H9 (cell line): ENCODE data around the gene L1CAM. TPM values are rescaled to one million over a fixed set of nuclear protein-coding genes. Genes with fewer than 3 reads are reported as not detected.

Experiments used
- DNase-seq: peaks from one replicate; pipeline ENCODE4 v3.0.0-alpha.2; 2017
- H2AFZ ChIP-seq: one replicate; pipeline ENCODE4 v1.6.1; 2013; ENCODE audit warnings: mild to moderate bottlenecking, low read length, control low read depth, moderate library complexity
- H2AK5ac ChIP-seq: 2 replicates; pipeline ENCODE4 v1.6.1; 2013; ENCODE audit warnings: low read length, control low read depth, mixed read lengths; ENCODE audit not compliant: insufficient read length
- H2BK120ac ChIP-seq: one replicate; pipeline ENCODE4 v1.6.1; 2013; ENCODE audit warnings: low read depth, mild to moderate bottlenecking, low read length, control low read depth, inconsistent platforms; ENCODE audit not compliant: poor library complexity, severe bottlenecking
- H2BK12ac ChIP-seq: 2 replicates; pipeline ENCODE4 v1.6.1; 2013; ENCODE audit warnings: low read length, control low read depth, mixed read lengths, low read depth; ENCODE audit not compliant: insufficient read length
- H2BK15ac ChIP-seq: 2 replicates; pipeline ENCODE4 v1.6.1; 2013; ENCODE audit warnings: low read depth, low read length, control low read depth
- H2BK20ac ChIP-seq: one replicate; pipeline ENCODE4 v1.6.1; 2013; ENCODE audit warnings: low read depth, mild to moderate bottlenecking, low read length, control low read depth, inconsistent platforms; ENCODE audit not compliant: poor library complexity, severe bottlenecking
- H2BK5ac ChIP-seq: 2 replicates; pipeline ENCODE4 v1.6.1; 2013; ENCODE audit warnings: low read length, control low read depth, mixed read lengths; ENCODE audit not compliant: insufficient read length
- H3K14ac ChIP-seq: 2 replicates; pipeline ENCODE4 v1.6.1; 2013; ENCODE audit warnings: low read length, control low read depth; ENCODE audit not compliant: insufficient read depth
- H3K18ac ChIP-seq: 2 replicates; pipeline ENCODE4 v1.6.1; 2013; ENCODE audit warnings: low read depth, mild to moderate bottlenecking, mixed read lengths, low read length, control low read depth; ENCODE audit not compliant: insufficient read length
- H3K23ac ChIP-seq: 2 replicates; pipeline ENCODE4 v1.6.1; 2013; ENCODE audit warnings: low read length, control low read depth, mixed read lengths, low read depth; ENCODE audit not compliant: insufficient read length
- H3K23me2 ChIP-seq: 2 replicates; pipeline ENCODE4 v1.6.1; 2013; ENCODE audit warnings: low read depth, mild to moderate bottlenecking, mixed read lengths, low read length, control low read depth; ENCODE audit not compliant: insufficient read length, poor library complexity, severe bottlenecking
- H3K27ac ChIP-seq: 2 replicates; pipeline ENCODE4 v1.5.1; 2013; ENCODE audit warnings: low read length, control low read depth, mixed read lengths, low read depth; ENCODE audit not compliant: insufficient read length
- H3K27me3 ChIP-seq: 2 replicates; pipeline ENCODE4 v1.6.1; 2013; ENCODE audit warnings: low read length, control low read depth, inconsistent platforms; ENCODE audit not compliant: insufficient read depth
- H3K4ac ChIP-seq: 2 replicates; pipeline ENCODE4 v1.6.1; 2013; ENCODE audit warnings: low read depth, mild to moderate bottlenecking, control low read depth, inconsistent platforms, low read length, moderate library complexity
- H3K4me1 ChIP-seq: 2 replicates; pipeline ENCODE4 v1.6.1; 2013; ENCODE audit warnings: low read length, control low read depth, inconsistent platforms; ENCODE audit not compliant: insufficient read depth
- H3K4me2 ChIP-seq: 2 replicates; pipeline ENCODE4 v1.6.1; 2013; ENCODE audit warnings: low read length, control low read depth, mixed read lengths; ENCODE audit not compliant: insufficient read length, insufficient read depth
- H3K56ac ChIP-seq: 2 replicates; pipeline ENCODE4 v1.6.1; 2013; ENCODE audit warnings: low read depth, mild to moderate bottlenecking, mixed read lengths, low read length, control low read depth; ENCODE audit not compliant: insufficient read length
- H3K79me1 ChIP-seq: 2 replicates; pipeline ENCODE4 v1.6.1; 2013; ENCODE audit warnings: low read depth, mild to moderate bottlenecking, moderate library complexity, low read length, control low read depth, inconsistent platforms; ENCODE audit not compliant: insufficient read depth, poor library complexity, severe bottlenecking
- H3K79me2 ChIP-seq: 2 replicates; pipeline ENCODE4 v1.6.1; 2013; ENCODE audit warnings: low read length, control low read depth, inconsistent platforms; ENCODE audit not compliant: insufficient read depth
- H3K9ac ChIP-seq: 2 replicates; pipeline ENCODE4 v1.6.1; 2013; ENCODE audit warnings: low read length, control low read depth, mixed read lengths; ENCODE audit not compliant: insufficient read length; ENCODE audit errors: extremely low read depth
- H3K9me3 ChIP-seq: one replicate; pipeline ENCODE4 v1.6.1; 2013; ENCODE audit warnings: low read depth, low read length, inconsistent platforms; ENCODE audit not compliant: control insufficient read depth
- H3T11ph ChIP-seq: one replicate; pipeline ENCODE4 v1.6.1; 2013; ENCODE audit warnings: mild to moderate bottlenecking, low read length, control low read depth, inconsistent platforms
- H4K20me1 ChIP-seq: one replicate; pipeline ENCODE4 v1.6.1; 2013; ENCODE audit not compliant: control insufficient read depth, insufficient read length, insufficient read depth
- H4K5ac ChIP-seq: 2 replicates; pipeline ENCODE4 v1.6.1; 2013; ENCODE audit warnings: low read depth, mild to moderate bottlenecking, mixed read lengths, low read length, control low read depth; ENCODE audit not compliant: insufficient read length
- H4K8ac ChIP-seq: replicated peaks from 2 replicates; pipeline ENCODE4 v1.6.1; 2013; ENCODE audit warnings: low read length, control low read depth, mixed read lengths, low read depth; ENCODE audit not compliant: insufficient read length
- H4K91ac ChIP-seq: 2 replicates; pipeline ENCODE4 v1.6.1; 2013; ENCODE audit warnings: low read depth, mild to moderate bottlenecking, moderate library complexity, mixed read lengths, low read length, control low read depth; ENCODE audit not compliant: insufficient read length
- H3K27ac Mint-ChIP-seq, 3 experiments: 2 replicates in 2 of 3; 3 replicates in 1 of 3; pipeline ENCODE4 v1.8.0; 2020 to 2021; ENCODE audit warnings: mixed read lengths in 3 of 3, mild to moderate bottlenecking in 1 of 3, moderate library complexity in 1 of 3
- H3K27me3 Mint-ChIP-seq: 2 replicates; pipeline ENCODE4 v1.8.0; 2021; ENCODE audit warnings: low read depth, mild to moderate bottlenecking, moderate library complexity, mixed read lengths
- H3K36me3 Mint-ChIP-seq, 3 experiments: 2 replicates in 2 of 3; 3 replicates in 1 of 3; pipeline ENCODE4 v1.8.0; 2020 to 2021; ENCODE audit warnings: low read depth in 3 of 3, mixed read lengths in 3 of 3; ENCODE audit not compliant: insufficient read depth in 1 of 3
- H3K4me1 Mint-ChIP-seq, 2 experiments: 2 replicates each; pipeline ENCODE4 v1.8.0; 2020; ENCODE audit warnings: mixed read lengths in 2 of 2
- H3K4me3 Mint-ChIP-seq, 2 experiments: 2 replicates in 1 of 2; 3 replicates in 1 of 2; pipeline ENCODE4 v1.8.0; 2020 to 2021; ENCODE audit warnings: mild to moderate bottlenecking in 2 of 2, mixed read lengths in 2 of 2, moderate library complexity in 1 of 2
- H3K9me3 Mint-ChIP-seq, 2 experiments: 2 replicates in 1 of 2; 3 replicates in 1 of 2; pipeline ENCODE4 v1.8.0; 2020; ENCODE audit warnings: mild to moderate bottlenecking in 2 of 2, mixed read lengths in 2 of 2, moderate library complexity in 1 of 2
- CTCF ChIP-seq: fragments of 200-600 bp; sonication (generic); conservative IDR thresholded peaks from 3 replicates; pipeline ENCODE4 v1.8.0; 2021; ENCODE audit warnings: antibody characterized with exemption, mild to moderate bottlenecking
- WGBS: extraction: QIAGEN DNeasy Blood & Tissue Kit; methylation state at CpG from one replicate; pipeline ENCODE4 v1.1.7; 2013; ENCODE audit warnings: missing lambda C conversion rate, low lambda C conversion rate, mixed read lengths; ENCODE audit not compliant: insufficient read length; ENCODE audit errors: extremely low coverage; 5-methylcytosine and 5-hydroxymethylcytosine counted together
- total RNA-seq: library from RNA; stranded (reverse); gene quantifications from 2 replicates; pipeline ENCODE4 v1.2.1, GENCODE V29; 2021

L1CAM gene
- total RNA-seq, 1 experiment from 2014 or later: 22.7 TPM

DNA sequence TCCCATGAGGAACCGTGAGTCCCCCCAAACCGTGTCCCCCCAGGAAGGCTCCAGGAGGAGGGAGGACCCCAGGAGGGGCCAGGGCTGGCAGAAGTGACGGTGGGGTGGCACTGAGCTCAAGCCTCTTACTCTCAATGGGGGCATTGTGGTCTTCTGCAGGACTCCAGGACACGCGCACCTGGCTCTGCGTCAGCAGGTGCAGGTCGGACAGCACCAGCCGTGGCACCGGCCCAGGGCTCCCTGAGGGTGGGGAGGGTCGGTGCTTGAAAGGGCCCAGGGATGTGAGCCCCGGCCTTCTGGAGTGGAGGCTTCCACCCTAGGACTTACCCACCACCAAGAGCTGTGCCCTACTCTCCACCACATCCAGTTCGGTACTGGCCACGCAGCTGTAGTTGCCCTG lies 18.3 kb downstream of the L1CAM start:
- no peak overlapping the region for H4K5ac ChIP-seq
- H4K8ac ChIP-seq: no peak overlapping the region
- H2BK5ac ChIP-seq: no peak overlapping the region
- H2AK5ac ChIP-seq: no peak overlapping the region
- H3K14ac ChIP-seq: no peak overlapping the region
- H2AFZ ChIP-seq: no peak overlapping the region
- H3K27ac ChIP-seq: no peak overlapping the region
- H3K36me3 Mint-ChIP-seq: peaks cover 13 to 41% (median 17%) of the 10 kb centered on the region in 3 experiments
- H3K9ac ChIP-seq: no peak overlapping the region
- H3K79me1 ChIP-seq: no peaks in the 10 kb centered on the region
- H2BK20ac ChIP-seq: no peak overlapping the region
- no peaks in the 10 kb centered on the region for H3K4me1 ChIP-seq
- H3K18ac ChIP-seq: no peak overlapping the region
- H3K79me2 ChIP-seq: no peaks in the 10 kb centered on the region
- DNase-seq: no peak
- no peaks in the 10 kb centered on the region; the same call in none of the 2 replicates for H3K27me3 Mint-ChIP-seq
- H3K23me2 ChIP-seq: no peaks in the 10 kb centered on the region
- no peak overlapping the region for H3K23ac ChIP-seq
- no peak overlapping the region for H2BK12ac ChIP-seq
- no peak overlapping the region for H3K4me2 ChIP-seq
- no peak overlapping the region for H2BK15ac ChIP-seq
- no peaks in the 10 kb centered on the region for H3K27me3 ChIP-seq
- no peak overlapping the region for H2BK120ac ChIP-seq
- peaks cover 63 to 87% of the 10 kb centered on the region in 2 experiments for H3K9me3 Mint-ChIP-seq
- no peak overlapping the region for H4K91ac ChIP-seq
- H3K56ac ChIP-seq: no peak overlapping the region
- no peak overlapping the region for H3K4me3 Mint-ChIP-seq
- peaks cover 12% of the 10 kb centered on the region for H3K9me3 ChIP-seq
- no peak overlapping the region for H3T11ph ChIP-seq
- no peak for TF ChIP-seq CTCF
- peaks cover 6 to 26% of the 10 kb centered on the region in 2 experiments; a peak in 3 of 4 replicates for H3K4me1 Mint-ChIP-seq
- no CpG with 5 or more reads among the region's 13 CpGs for WGBS
- H4K20me1 ChIP-seq: no peaks in the 10 kb centered on the region
- no peak overlapping the region for H3K27ac Mint-ChIP-seq
- H3K4ac ChIP-seq: no peak overlapping the region
